HG02970 (cell line): ENCODE data around the gene SPIN1.

Experiments
- ATAC-seq: cut with Tn5 transposase; IDR thresholded peaks from one replicate; pipeline ENCODE4 v1.9.1; 2021; ENCODE audit warnings: mild to moderate bottlenecking, moderate library complexity, moderate number of reproducible peaks; ENCODE audit not compliant: unreplicated experiment, low FRiP score

Gene SPIN1

GRCh38 chr9:88387552-88388202 lies 567 bp upstream of the SPIN1 start:
- peak; percentile 6 for ATAC-seq

GRCh38 chr9:88388886-88389605 lies 802 bp downstream of the SPIN1 start:
- peak; percentile 31 for ATAC-seq

GRCh38 chr9:88390371-88390990 lies 2.2 kb downstream of the SPIN1 start:
- ATAC-seq: no peak

- no peak for ATAC-seq
Observed at GRCh38 chr9:88391236-88391635, 3.0 kb downstream of the SPIN1 start.

- no peak for ATAC-seq
Observed at GRCh38 chr9:88391921-88392320, 3.7 kb downstream of the SPIN1 start.

- no peak for ATAC-seq
Observed at GRCh38 chr9:88392549-88392948, 4.3 kb downstream of the SPIN1 start.

GRCh38 chr9:88396836-88397577 lies 8.8 kb downstream of the SPIN1 start:
- ATAC-seq: no peak

GRCh38 chr9:88398016-88398415 lies 9.8 kb downstream of the SPIN1 start:
- ATAC-seq: no peak

GRCh38 chr9:88399966-88400365 lies 11.7 kb downstream of the SPIN1 start:
- no peak for ATAC-seq

GRCh38 chr9:88403340-88403739 lies 15.1 kb downstream of the SPIN1 start:
- ATAC-seq: no peak

- ATAC-seq: no peak
Observed at GRCh38 chr9:88406051-88406450, 17.8 kb downstream of the SPIN1 start.

- no peak for ATAC-seq
Observed at GRCh38 chr9:88411471-88411870, 23.2 kb downstream of the SPIN1 start.

- ATAC-seq: no peak
Observed at GRCh38 chr9:88414298-88414697, 26.1 kb downstream of the SPIN1 start.

GRCh38 chr9:88418025-88418424 lies 29.8 kb downstream of the SPIN1 start:
- ATAC-seq: no peak

- no peak for ATAC-seq
Observed at GRCh38 chr9:88418715-88419540, 30.7 kb downstream of the SPIN1 start.

GRCh38 chr9:88420227-88420626 lies 32.0 kb downstream of the SPIN1 start:
- ATAC-seq: no peak

GRCh38 chr9:88421348-88421747 lies 33.1 kb downstream of the SPIN1 start:
- ATAC-seq: no peak

GRCh38 chr9:88425538-88425950 lies 37.3 kb downstream of the SPIN1 start:
- ATAC-seq: no peak

- ATAC-seq: no peak
Observed at GRCh38 chr9:88426651-88427050, 38.4 kb downstream of the SPIN1 start.
